K562 (cell line): Measurements from ENCODE around the gene HPCAL1. TPM values are rescaled to one million over a fixed set of nuclear protein-coding genes. Genes with fewer than 3 reads are reported as not detected.

Source experiments
- ATAC-seq: fragments of 200-7000 bp; cut with Tn5 transposase; 3 replicates; pipeline ENCODE4 v1.9.1; 2020; ENCODE audit warnings: moderate library complexity
- BruUV-seq: library from RNA; stranded (reverse); fragments of 400-500 nt; replicated peaks from 2 replicates; lab custom pipeline; 2021; lab: Mats Ljungman, UMichigan
- CTCF ChIA-PET: fragments of 300-600 bp; formaldehyde crosslinking; extraction: SDS; loops from one replicate; lab custom pipeline; 2021; ENCODE audit warnings: low intra/inter-chr PET ratio; lab: Yijun Ruan, JAX
- POLR2A ChIA-PET: fragments of 300-600, 350-650 bp; sonication (Branson Sonifier 250); formaldehyde crosslinking; extraction: SDS; loops from one replicate; lab custom pipeline; 2021; ENCODE audit warnings: antibody characterized with exemption, inconsistent platforms; lab: Yijun Ruan, JAX
- DNase-seq, 4 experiments: peaks; one replicate each; pipeline versions ENCODE4 v3.0.0 to v3.0.0-alpha.2; 2011 to 2018; ENCODE audit warnings: low spot score in 3 of 4, mixed read lengths in 3 of 4; ENCODE audit errors: extremely low read depth in 1 of 4
- FAIRE-seq: peaks from 2 replicates; lab custom pipeline; 2011; peaks lifted over from hg19 to GRCh38; lab: Jason Lieb, UNC
- H2AFZ ChIP-seq: 2 replicates; pipeline ENCODE4 v1.6.0; 2011; ENCODE audit warnings: low read depth, low read length, control low read depth, inconsistent platforms
- H3K27ac ChIP-seq: fragments of 200-600 bp; 3 replicates; pipeline ENCODE4 v1.8.0; 2011; ENCODE audit warnings: low read depth, mild to moderate bottlenecking, control low read depth, inconsistent platforms, low read length, moderate library complexity, mixed read lengths; ENCODE audit errors: extremely low read depth
- H3K27me3 ChIP-seq, 2 experiments: fragments of 300-600 bp in 1 of 2; 2 replicates in 1 of 2; 3 replicates in 1 of 2; pipeline versions ENCODE4 v1.6.0 to v1.8.0; 2011; ENCODE audit warnings: inconsistent platforms in 2 of 2, low read length in 2 of 2, mild to moderate bottlenecking in 1 of 2, mixed read lengths in 1 of 2, moderate library complexity in 1 of 2; ENCODE audit not compliant: control insufficient read depth in 2 of 2, insufficient read depth in 2 of 2
- H3K36me3 ChIP-seq: fragments of 300-600 bp; 3 replicates; pipeline ENCODE4 v1.8.0; 2011; ENCODE audit warnings: mild to moderate bottlenecking, low read length, inconsistent platforms; ENCODE audit not compliant: control insufficient read depth, insufficient read depth
- H3K4me1 ChIP-seq, 2 experiments: fragments of 200-600 bp in 1 of 2; replicated peaks in 1 of 2; 2 replicates in 1 of 2; 3 replicates in 1 of 2; pipeline versions ENCODE4 v1.5.1 to v1.8.0; 2011; ENCODE audit warnings: inconsistent platforms in 2 of 2, low read length in 2 of 2, mild to moderate bottlenecking in 1 of 2, mixed read lengths in 1 of 2, moderate library complexity in 1 of 2; ENCODE audit not compliant: control insufficient read depth in 2 of 2, insufficient read depth in 2 of 2
- H3K4me2 ChIP-seq: 2 replicates; pipeline ENCODE4 v1.6.1; 2011; ENCODE audit warnings: low read length, control low read depth, inconsistent platforms, mixed read lengths; ENCODE audit not compliant: insufficient read depth
- H3K4me3 ChIP-seq: fragments of 200-600 bp; sonication (generic), shearing (Covaris generic); 2 replicates; pipeline ENCODE4 v1.5.1; 2016; ENCODE audit warnings: control low read depth, inconsistent platforms
- H3K79me2 ChIP-seq: fragments of 200-600 bp; 3 replicates; pipeline ENCODE4 v1.8.0; 2011; ENCODE audit warnings: low read length, inconsistent platforms; ENCODE audit not compliant: control insufficient read depth, insufficient read depth
- H3K9ac ChIP-seq, 2 experiments: 2 replicates each; pipeline versions ENCODE4 v1.6.0 to v1.6.1; 2011; ENCODE audit warnings: low read depth in 2 of 2, low read length in 2 of 2, control low read depth in 1 of 2, inconsistent platforms in 1 of 2, mild to moderate bottlenecking in 1 of 2, mixed read lengths in 1 of 2; ENCODE audit not compliant: insufficient read depth in 1 of 2
- H3K9me1 ChIP-seq: one replicate; pipeline ENCODE4 v1.6.0; 2011; ENCODE audit warnings: inconsistent platforms, mild to moderate bottlenecking, low read length, moderate library complexity; ENCODE audit not compliant: control insufficient read depth, insufficient read depth
- H3K9me3 ChIP-seq: replicated peaks from 2 replicates; pipeline ENCODE4 v1.5.1; 2011; ENCODE audit warnings: low read depth, low read length, inconsistent platforms; ENCODE audit not compliant: control insufficient read depth, insufficient read depth
- H4K20me1 ChIP-seq: replicated peaks from 2 replicates; pipeline ENCODE4 v1.6.1; 2011; ENCODE audit warnings: low read length, inconsistent platforms, mixed read lengths; ENCODE audit not compliant: control insufficient read depth, insufficient read depth
- ARNT ChIP-seq, 2 experiments: fragments of 450-650 bp; IDR thresholded peaks; 2 replicates each; pipeline ENCODE4 v1.6.1; 2016; ENCODE audit warnings: mild to moderate bottlenecking in 1 of 2
- CBX2 ChIP-seq: fragments of 200-600 bp; sonication (generic); IDR thresholded peaks from one replicate; pipeline ENCODE4 v1.6.1; 2012; ENCODE audit warnings: mild to moderate bottlenecking, low read length, inconsistent platforms; ENCODE audit not compliant: insufficient read depth, poor library complexity, severe bottlenecking
- CREB1 ChIP-seq, 2 experiments: sonication (generic) in 1 of 2; formaldehyde crosslinking in 1 of 2; IDR thresholded peaks; 2 replicates each; pipeline versions ENCODE4 v1.6.1 to v1.8.0; 2012 to 2022; ENCODE audit warnings: inconsistent platforms in 1 of 2, mild to moderate bottlenecking in 1 of 2, missing genetic modification reagents in 1 of 2, moderate library complexity in 1 of 2
- GTF2F1 ChIP-seq: IDR thresholded peaks from 2 replicates; pipeline ENCODE4 v1.6.1; 2011; ENCODE audit warnings: low read depth, low read length, improper control_type of control experiment
- KDM5B ChIP-seq: fragments of 200-600 bp; sonication (generic); IDR thresholded peaks from 2 replicates; pipeline ENCODE4 v1.6.1; 2012; ENCODE audit warnings: low read depth, mild to moderate bottlenecking, moderate library complexity, low read length, control low read depth, inconsistent platforms; ENCODE audit not compliant: insufficient replicate concordance
- MCM5 ChIP-seq: fragments of 450-650 bp; IDR thresholded peaks from 2 replicates; pipeline ENCODE4 v1.6.1; 2016; ENCODE audit warnings: low read depth
- PBX2 ChIP-seq, 2 experiments: IDR thresholded peaks in 1 of 2; conservative IDR thresholded peaks in 1 of 2; 2 replicates each; pipeline ENCODE4 v1.6.1; 2016; ENCODE audit warnings: low read depth in 2 of 2, mild to moderate bottlenecking in 1 of 2, missing compliant biosample characterization in 1 of 2, missing genetic modification characterization in 1 of 2, moderate library complexity in 1 of 2
- SAP30 ChIP-seq: fragments of 200-600 bp; sonication (generic); IDR thresholded peaks from 2 replicates; pipeline ENCODE4 v1.6.1; 2012; ENCODE audit warnings: borderline replicate concordance, low read depth, mild to moderate bottlenecking, moderate library complexity, low read length, control low read depth, inconsistent platforms; ENCODE audit not compliant: insufficient read depth, poor library complexity, severe bottlenecking
- TAL1 ChIP-seq: fragments of 450-650 bp; IDR thresholded peaks from 2 replicates; pipeline ENCODE4 v1.6.1; 2016; ENCODE audit warnings: mild to moderate bottlenecking
- YBX1 ChIP-seq: fragments of 450-650 bp; IDR thresholded peaks from 2 replicates; pipeline ENCODE4 v1.7.1; 2016; ENCODE audit warnings: mild to moderate bottlenecking
- WGBS: fragments of 100-300 bp; shearing (Covaris generic); methylation state at CpG from one replicate; pipeline ENCODE4 v1.1.6; 2016; ENCODE audit warnings: low coverage, mixed read lengths; ENCODE audit not compliant: insufficient coverage; ENCODE audit errors: missing lambda C conversion rate; 5-methylcytosine and 5-hydroxymethylcytosine counted together
- in situ Hi-C: fragments of 300-500 bp; cut with MboI; formaldehyde crosslinking; loops from 4 replicates; pipeline ENCODE4 v1.15.0; 2018; ENCODE audit warnings: inconsistent platforms, mixed read lengths
- intact Hi-C: fragments of 100-400 bp; cut with micrococcal nuclease; formaldehyde crosslinking; loops from 2 replicates; pipeline ENCODE4 v1.14.2; 2022
- polyA plus RNA-seq, 8 experiments: library from polyadenylated mRNA; depleted of rRNA in 4 of 8; stranded (reverse) in 5 of 8; unstranded in 3 of 8; fragments of >200 nt; fragmentation: Nextera tagmentation in 2 of 8; fragmentation: Illumina TruSeq in 1 of 8; extraction: Ambion mirVana in 2 of 8; extraction: Trizol in 1 of 8; gene quantifications; 2 replicates each; pipeline versions ENCODE4 v1.2.1 to v1.2.3, GENCODE V29; 2011 to 2014; ENCODE audit warnings: inconsistent platforms in 1 of 8, missing spikeins in 1 of 8
- total RNA-seq, 7 experiments: library from RNA; depleted of rRNA in 6 of 7; stranded (reverse); fragments of >200 nt in 6 of 7; fragmentation: Illumina TruSeq in 2 of 7; extraction: Trizol in 2 of 7; gene quantifications; 2 replicates each; pipeline versions ENCODE4 v1.2.1 to v1.2.3, GENCODE V29; 2011 to 2021; ENCODE audit warnings: low replicate concordance in 1 of 7

Gene HPCAL1
- total and polyA plus RNA-seq, 9 of the 15 experiments (the other 6 are each of a cell fraction or from before 2014, with no cell fraction given), result 2.7 to 65.5 (median 23.9) TPM

DNA sequence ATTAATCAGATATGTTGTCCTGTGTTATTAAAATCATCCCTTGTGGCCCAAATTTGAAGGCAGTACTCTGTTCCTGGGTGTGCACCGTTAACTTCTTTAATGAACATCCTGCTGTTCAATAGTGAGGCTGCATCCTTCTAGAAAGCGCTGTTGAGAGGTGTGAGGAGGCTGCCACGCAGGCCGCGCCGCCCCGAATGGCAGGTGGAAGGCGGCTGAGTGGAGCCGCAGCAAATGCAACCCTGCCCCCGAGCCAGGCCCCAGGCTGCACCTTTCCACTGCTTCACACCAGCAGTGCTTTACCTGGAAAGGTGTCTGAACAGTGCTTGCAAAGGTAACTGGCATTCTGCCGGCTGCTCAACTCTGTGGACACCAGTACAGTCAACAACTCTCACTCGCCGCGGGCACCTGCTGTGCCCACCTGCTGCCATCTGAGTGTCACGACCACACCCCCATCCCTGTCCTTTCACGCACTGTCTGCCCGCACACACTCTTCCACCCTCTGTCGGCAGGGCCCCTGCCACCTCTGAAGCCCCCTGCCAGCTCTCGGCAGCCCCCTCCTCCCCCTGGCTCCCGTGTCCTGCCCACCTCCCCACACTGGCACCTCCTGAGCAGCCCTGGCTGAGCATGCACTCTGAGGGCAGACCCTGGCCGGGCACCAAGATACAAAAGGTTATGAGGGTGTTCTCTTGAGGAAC is 74.5 kb downstream of the HPCAL1 start:
- CTCF ChIA-PET, result no interaction called here
- TF ChIP-seq KDM5B (no peak), CREB1 (IDR thresholded peaks at IDR 0.05) (no peak), CREB1 (CRISPR knock-in tag; IDR thresholded peaks at IDR 0.05) (no peak), TAL1 (no peak), MCM5 (no peak), CBX2 (no peak), ARNT (IDR thresholded peaks at IDR 0.05) (no peak), PBX2 (CRISPR knock-in tag; IDR thresholded peaks at IDR 0.05; ENCODE audit: low read depth) (no peak), PBX2 (tag; conservative IDR thresholded peaks at IDR 0.05; ENCODE audit: low read depth) (no peak), SAP30 (no peak), YBX1 (no peak), GTF2F1 (no peak)
- H3K4me1 ChIP-seq, result peaks cover 5 to 42% of the 10 kb centered on the region in 2 experiments; a peak in 4 of 5 replicates
- H4K20me1 ChIP-seq, result peaks cover 25% of the 10 kb centered on the region
- H3K27me3 ChIP-seq, result no peaks in the 10 kb centered on the region
- no peak overlapping the region for H3K4me2 ChIP-seq
- no peak for ATAC-seq
- DNase-seq, result no peak
- BruUV-seq, result no TSS peak
- H3K79me2 ChIP-seq, result peaks cover 14% of the 10 kb centered on the region; the same call in 2 of the 3 replicates
- no peaks in the 10 kb centered on the region for H3K9me3 ChIP-seq
- no peak overlapping the region for H3K4me3 ChIP-seq
- no peak overlapping the region for H3K27ac ChIP-seq
- 89% methylated on average over 12 of the region's 21 CpGs for WGBS
- H3K9me1 ChIP-seq, result peaks cover 3% of the 10 kb centered on the region
- POLR2A ChIA-PET, result interaction anchor here (1.2 kb wide), 1 partner anchor 15 kb away, joined by 4 read pairs; no protein-coding TSS in a partner anchor
- no peak overlapping the region for H3K9ac ChIP-seq
- no peaks in the 10 kb centered on the region; the same call in 2 of the 3 replicates for H3K36me3 ChIP-seq
- intact Hi-C loops, result no loop called here
- in situ Hi-C loops, result no loop called here
- FAIRE-seq, result no peak
- no peak overlapping the region for H2AFZ ChIP-seq
